Fibroblast of skin of right quadriceps (primary cell): ENCODE measurements around the gene ELAC2.
A peak's percentile ranks its signal among the peaks of the same experiment; 100 is the strongest.

ENCODE experiments used
- DNase-seq: peaks from one replicate; pipeline ENCODE4 v3.0.0-alpha.2; 2013

Gene ELAC2

GRCh38 chr17:13014801-13015200, 3.0 kb downstream of the ELAC2 start:
- no peak for DNase-seq

- no peak for DNase-seq
Measured at GRCh38 chr17:13010959-13011358, 6.9 kb downstream of the ELAC2 start.

GRCh38 chr17:13008461-13008860, 9.4 kb downstream of the ELAC2 start:
- DNase-seq = no peak

GRCh38 chr17:13005530-13005929, 12.3 kb downstream of the ELAC2 start:
- no peak for DNase-seq

- DNase-seq = no peak
Measured at GRCh38 chr17:13004336-13004735, 13.5 kb downstream of the ELAC2 start.

- no peak for DNase-seq
Measured at GRCh38 chr17:13003927-13004326, 13.9 kb downstream of the ELAC2 start.

GRCh38 chr17:13003454-13003851, 14.4 kb downstream of the ELAC2 start:
- no peak for DNase-seq

- DNase-seq = peak; percentile 65
Measured at GRCh38 chr17:13002761-13003453, 14.9 kb downstream of the ELAC2 start.

GRCh38 chr17:13001991-13002615, 15.7 kb downstream of the ELAC2 start:
- no peak for DNase-seq

GRCh38 chr17:13000561-13000960, 17.3 kb downstream of the ELAC2 start:
- DNase-seq = no peak

GRCh38 chr17:12998874-12999273, 19.0 kb downstream of the ELAC2 start:
- no peak for DNase-seq

- no peak for DNase-seq
Measured at GRCh38 chr17:12998461-12998860, 19.4 kb downstream of the ELAC2 start.

- DNase-seq = no peak
Measured at GRCh38 chr17:12996941-12997340, 20.9 kb downstream of the ELAC2 start.

- DNase-seq = no peak
Measured at GRCh38 chr17:12996357-12996756, 21.5 kb downstream of the ELAC2 start.

GRCh38 chr17:12995896-12996295, 21.9 kb downstream of the ELAC2 start:
- DNase-seq = no peak

GRCh38 chr17:12995106-12995895, 22.5 kb downstream of the ELAC2 start:
- DNase-seq = no peak

- no peak for DNase-seq
Measured at GRCh38 chr17:12994341-12995074, 23.3 kb downstream of the ELAC2 start.

- DNase-seq = no peak
Measured at GRCh38 chr17:12993631-12994030, 24.2 kb downstream of the ELAC2 start.

- DNase-seq = no peak
Measured at GRCh38 chr17:12992676-12993075, 25.2 kb downstream of the ELAC2 start.

- DNase-seq = no peak
Measured at GRCh38 chr17:12990926-12991325, 26.9 kb downstream of the ELAC2 start.

GRCh38 chr17:12990041-12990808, 27.6 kb downstream of the ELAC2 start:
- DNase-seq = no peak

GRCh38 chr17:12987120-12987519, 30.7 kb downstream of the ELAC2 start:
- DNase-seq = no peak
